ENCODE data around the gene AP2A1.

AP2A1 gene

GRCh38 chr19:49782515-49782914, 15.7 kb downstream of the AP2A1 start (continued):
- TF ChIP-seq, protein P1, sequence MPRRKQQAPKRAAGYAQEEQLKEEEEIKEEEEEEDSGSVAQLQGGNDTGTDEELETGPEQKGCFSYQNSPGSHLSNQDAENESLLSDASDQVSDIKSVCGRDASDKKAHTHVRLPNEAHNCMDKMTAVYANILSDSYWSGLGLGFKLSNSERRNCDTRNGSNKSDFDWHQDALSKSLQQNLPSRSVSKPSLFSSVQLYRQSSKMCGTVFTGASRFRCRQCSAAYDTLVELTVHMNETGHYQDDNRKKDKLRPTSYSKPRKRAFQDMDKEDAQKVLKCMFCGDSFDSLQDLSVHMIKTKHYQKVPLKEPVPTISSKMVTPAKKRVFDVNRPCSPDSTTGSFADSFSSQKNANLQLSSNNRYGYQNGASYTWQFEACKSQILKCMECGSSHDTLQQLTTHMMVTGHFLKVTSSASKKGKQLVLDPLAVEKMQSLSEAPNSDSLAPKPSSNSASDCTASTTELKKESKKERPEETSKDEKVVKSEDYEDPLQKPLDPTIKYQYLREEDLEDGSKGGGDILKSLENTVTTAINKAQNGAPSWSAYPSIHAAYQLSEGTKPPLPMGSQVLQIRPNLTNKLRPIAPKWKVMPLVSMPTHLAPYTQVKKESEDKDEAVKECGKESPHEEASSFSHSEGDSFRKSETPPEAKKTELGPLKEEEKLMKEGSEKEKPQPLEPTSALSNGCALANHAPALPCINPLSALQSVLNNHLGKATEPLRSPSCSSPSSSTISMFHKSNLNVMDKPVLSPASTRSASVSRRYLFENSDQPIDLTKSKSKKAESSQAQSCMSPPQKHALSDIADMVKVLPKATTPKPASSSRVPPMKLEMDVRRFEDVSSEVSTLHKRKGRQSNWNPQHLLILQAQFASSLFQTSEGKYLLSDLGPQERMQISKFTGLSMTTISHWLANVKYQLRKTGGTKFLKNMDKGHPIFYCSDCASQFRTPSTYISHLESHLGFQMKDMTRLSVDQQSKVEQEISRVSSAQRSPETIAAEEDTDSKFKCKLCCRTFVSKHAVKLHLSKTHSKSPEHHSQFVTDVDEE (CRISPR knock-in tag; IDR thresholded peaks at IDR 0.05): no peak
- no peak for TF ChIP-seq ZFP3 (CRISPR knock-in tag; IDR thresholded peaks at IDR 0.05)
- TF ChIP-seq TOX (CRISPR knock-in tag; IDR thresholded peaks at IDR 0.05; ENCODE audit: borderline replicate concordance): no peak
- TF ChIP-seq ZFP30 (CRISPR knock-in tag; IDR thresholded peaks at IDR 0.05): no peak
- TF ChIP-seq ARNTL (CRISPR knock-in tag; IDR thresholded peaks at IDR 0.05; ENCODE audit: borderline replicate concordance, low read depth): no peak

DNA sequence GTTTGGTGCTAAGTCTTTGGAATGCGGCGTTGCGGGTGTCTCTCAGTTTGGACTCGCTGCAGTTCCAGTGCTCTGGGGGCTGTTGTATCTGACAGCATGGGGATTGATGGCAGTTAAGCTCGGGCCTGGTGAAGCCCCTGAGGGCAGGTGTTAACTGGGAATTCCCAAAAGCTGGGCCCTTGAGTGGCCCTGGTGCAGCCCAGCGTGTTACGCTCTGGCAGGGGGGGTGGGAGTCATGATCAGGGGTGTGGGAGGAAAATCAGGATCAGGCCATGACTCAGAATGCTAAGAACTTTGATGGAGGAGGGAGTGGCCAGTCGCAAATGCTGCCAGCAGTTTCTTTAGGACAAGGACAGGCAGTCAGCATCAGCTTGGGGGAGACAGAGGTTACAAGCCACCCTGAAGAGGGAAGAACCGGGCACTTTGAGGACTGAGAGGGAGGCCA, 19.6 kb downstream of the AP2A1 start:
- ATAC-seq: no peak; the same call in 1 of the 3 replicates
- no peak for TF ChIP-seq SNAI2 (CRISPR knock-in tag; IDR thresholded peaks at IDR 0.05)
- TF ChIP-seq ZC3H10 (CRISPR knock-in tag; IDR thresholded peaks at IDR 0.05): no peak
- TF ChIP-seq ZFP3 (CRISPR knock-in tag; IDR thresholded peaks at IDR 0.05): no peak

- ATAC-seq: no peak
- TF ChIP-seq, protein P2, sequence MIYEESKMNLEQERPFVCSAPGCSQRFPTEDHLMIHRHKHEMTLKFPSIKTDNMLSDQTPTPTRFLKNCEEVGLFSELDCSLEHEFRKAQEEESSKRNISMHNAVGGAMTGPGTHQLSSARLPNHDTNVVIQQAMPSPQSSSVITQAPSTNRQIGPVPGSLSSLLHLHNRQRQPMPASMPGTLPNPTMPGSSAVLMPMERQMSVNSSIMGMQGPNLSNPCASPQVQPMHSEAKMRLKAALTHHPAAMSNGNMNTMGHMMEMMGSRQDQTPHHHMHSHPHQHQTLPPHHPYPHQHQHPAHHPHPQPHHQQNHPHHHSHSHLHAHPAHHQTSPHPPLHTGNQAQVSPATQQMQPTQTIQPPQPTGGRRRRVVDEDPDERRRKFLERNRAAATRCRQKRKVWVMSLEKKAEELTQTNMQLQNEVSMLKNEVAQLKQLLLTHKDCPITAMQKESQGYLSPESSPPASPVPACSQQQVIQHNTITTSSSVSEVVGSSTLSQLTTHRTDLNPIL (CRISPR knock-in tag; IDR thresholded peaks at IDR 0.05; ENCODE audit: low read depth): no peak
- TF ChIP-seq OSR1 (CRISPR knock-in tag; IDR thresholded peaks at IDR 0.05): no peak
- no peak for TF ChIP-seq ARNTL (CRISPR knock-in tag; IDR thresholded peaks at IDR 0.05; ENCODE audit: borderline replicate concordance, low read depth)
- no peak for TF ChIP-seq ZFP30 (CRISPR knock-in tag; IDR thresholded peaks at IDR 0.05)
- TF ChIP-seq CSRNP3 (CRISPR knock-in tag; IDR thresholded peaks at IDR 0.05): no peak
- TF ChIP-seq ZNF8 (CRISPR knock-in tag; IDR thresholded peaks at IDR 0.05): no peak
These were observed 20.9 kb downstream of the AP2A1 start for GRCh38 chr19:49787746-49788145.

DNA sequence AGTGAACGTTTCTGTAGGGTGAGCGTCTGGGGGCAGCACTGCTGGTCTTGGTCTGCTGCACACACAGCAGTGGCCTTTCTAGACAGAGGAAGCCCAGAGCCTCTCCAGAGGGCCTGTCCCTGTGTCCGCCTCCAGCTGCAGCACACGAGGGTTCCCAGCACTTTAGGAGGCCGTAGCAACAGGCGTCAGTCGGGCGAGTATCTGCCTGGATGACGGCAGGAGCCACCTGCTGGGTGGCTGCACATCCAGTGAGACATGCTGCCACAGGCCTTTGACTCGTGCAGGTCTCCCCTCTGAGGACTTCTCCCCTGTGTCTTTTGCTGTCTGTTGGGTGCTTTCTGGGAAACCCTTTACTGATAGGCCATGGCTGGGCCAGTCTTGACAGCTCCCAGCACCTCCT, 22.1 kb downstream of the AP2A1 start:
- TF ChIP-seq, protein P3, sequence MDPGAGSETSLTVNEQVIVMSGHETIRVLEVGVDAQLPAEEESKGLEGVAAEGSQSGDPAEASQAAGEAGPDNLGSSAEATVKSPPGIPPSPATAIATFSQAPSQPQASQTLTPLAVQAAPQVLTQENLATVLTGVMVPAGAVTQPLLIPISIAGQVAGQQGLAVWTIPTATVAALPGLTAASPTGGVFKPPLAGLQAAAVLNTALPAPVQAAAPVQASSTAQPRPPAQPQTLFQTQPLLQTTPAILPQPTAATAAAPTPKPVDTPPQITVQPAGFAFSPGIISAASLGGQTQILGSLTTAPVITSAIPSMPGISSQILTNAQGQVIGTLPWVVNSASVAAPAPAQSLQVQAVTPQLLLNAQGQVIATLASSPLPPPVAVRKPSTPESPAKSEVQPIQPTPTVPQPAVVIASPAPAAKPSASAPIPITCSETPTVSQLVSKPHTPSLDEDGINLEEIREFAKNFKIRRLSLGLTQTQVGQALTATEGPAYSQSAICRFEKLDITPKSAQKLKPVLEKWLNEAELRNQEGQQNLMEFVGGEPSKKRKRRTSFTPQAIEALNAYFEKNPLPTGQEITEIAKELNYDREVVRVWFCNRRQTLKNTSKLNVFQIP (CRISPR knock-in tag; IDR thresholded peaks at IDR 0.05; ENCODE audit: borderline replicate concordance, low read depth): no peak
- TF ChIP-seq, protein P1 (CRISPR knock-in tag; IDR thresholded peaks at IDR 0.05): no peak
- TF ChIP-seq ZFP30 (CRISPR knock-in tag; IDR thresholded peaks at IDR 0.05) (no peak), ISL1 (CRISPR knock-in tag; IDR thresholded peaks at IDR 0.05) (no peak), TOX (CRISPR knock-in tag; IDR thresholded peaks at IDR 0.05; ENCODE audit: borderline replicate concordance) (no peak), ARNTL (CRISPR knock-in tag; IDR thresholded peaks at IDR 0.05; ENCODE audit: borderline replicate concordance, low read depth) (no peak)
- no peak for ATAC-seq

GRCh38 chr19:49790866-49791265, 24.1 kb downstream of the AP2A1 start:
- no peak for ATAC-seq
- TF ChIP-seq, protein P3 (CRISPR knock-in tag; IDR thresholded peaks at IDR 0.05; ENCODE audit: borderline replicate concordance, low read depth): no peak
- TF ChIP-seq ZNF8 (CRISPR knock-in tag; IDR thresholded peaks at IDR 0.05) (no peak), ISL1 (CRISPR knock-in tag; IDR thresholded peaks at IDR 0.05) (no peak), CSDC2 (CRISPR knock-in tag; IDR thresholded peaks at IDR 0.05) (no peak), ZNF70 (CRISPR knock-in tag; IDR thresholded peaks at IDR 0.05) (no peak), ZFP30 (CRISPR knock-in tag; IDR thresholded peaks at IDR 0.05) (no peak)
- TF ChIP-seq, protein P4, sequence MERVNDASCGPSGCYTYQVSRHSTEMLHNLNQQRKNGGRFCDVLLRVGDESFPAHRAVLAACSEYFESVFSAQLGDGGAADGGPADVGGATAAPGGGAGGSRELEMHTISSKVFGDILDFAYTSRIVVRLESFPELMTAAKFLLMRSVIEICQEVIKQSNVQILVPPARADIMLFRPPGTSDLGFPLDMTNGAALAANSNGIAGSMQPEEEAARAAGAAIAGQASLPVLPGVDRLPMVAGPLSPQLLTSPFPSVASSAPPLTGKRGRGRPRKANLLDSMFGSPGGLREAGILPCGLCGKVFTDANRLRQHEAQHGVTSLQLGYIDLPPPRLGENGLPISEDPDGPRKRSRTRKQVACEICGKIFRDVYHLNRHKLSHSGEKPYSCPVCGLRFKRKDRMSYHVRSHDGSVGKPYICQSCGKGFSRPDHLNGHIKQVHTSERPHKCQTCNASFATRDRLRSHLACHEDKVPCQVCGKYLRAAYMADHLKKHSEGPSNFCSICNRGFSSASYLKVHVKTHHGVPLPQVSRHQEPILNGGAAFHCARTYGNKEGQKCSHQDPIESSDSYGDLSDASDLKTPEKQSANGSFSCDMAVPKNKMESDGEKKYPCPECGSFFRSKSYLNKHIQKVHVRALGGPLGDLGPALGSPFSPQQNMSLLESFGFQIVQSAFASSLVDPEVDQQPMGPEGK (CRISPR knock-in tag; IDR thresholded peaks at IDR 0.05; ENCODE audit: borderline replicate concordance): no peak

All from SK-N-SH treated with all-trans-retinoic acid at 6 μM for 48 hours (cell line).